Gastrocnemius medialis (tissue), 4 donors: ENCODE data around the gene LRRC8A.

Source experiments
- CTCF ChIP-seq, 5 experiments: fragments of 450-650 bp in 3 of 5; fragments of 200-600 bp in 2 of 5; sonication (generic) in 2 of 5; IDR thresholded peaks in 4 of 5; conservative IDR thresholded peaks in 1 of 5; 1 replicate in 4 of 5; 2 replicates in 1 of 5; pipeline ENCODE4 v1.5.1; 2016 to 2019; ENCODE audit warnings: antibody characterized with exemption in 5 of 5, mild to moderate bottlenecking in 3 of 5, moderate library complexity in 3 of 5
- POLR2A ChIP-seq, 2 donors: fragments of 450-650 bp; IDR thresholded peaks; one replicate each; pipeline ENCODE4 v1.6.1; 2017; ENCODE audit warnings: antibody characterized with exemption in 2 of 2, mild to moderate bottlenecking in 2 of 2, moderate library complexity in 2 of 2

DNA sequence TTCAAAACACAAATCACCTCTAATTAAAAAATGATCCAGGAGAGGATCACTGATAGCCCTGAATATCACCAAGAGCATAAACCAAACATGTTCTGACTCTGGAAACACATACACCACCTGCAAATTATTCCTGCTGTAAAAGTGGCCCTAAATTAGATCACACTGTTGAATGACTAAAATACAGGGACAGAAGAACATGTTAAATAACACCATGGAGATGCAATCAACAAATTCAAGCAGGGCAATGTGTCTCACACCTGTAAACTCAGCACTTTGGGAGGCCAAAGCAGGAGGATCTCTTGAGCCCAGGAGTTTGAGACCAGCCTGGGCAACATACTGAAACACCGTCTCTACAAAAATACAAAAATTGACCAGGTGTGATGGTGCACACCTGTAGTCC lies 34.1 kb upstream of the LRRC8A start:
- TF ChIP-seq CTCF (IDR thresholded peaks at IDR 0.05 in 4 of 5, conservative IDR thresholded peaks at IDR 0.05 in 1 of 5) (no peak), POLR2A (IDR thresholded peaks at IDR 0.05) (no peak)
